Neural progenitor cell (in vitro differentiated cells): ENCODE data around the gene TPRX1.

Experiments
- CTCF ChIP-seq: fragments of 200-600 bp; sonication (generic); IDR thresholded peaks from 2 replicates; pipeline ENCODE4 v1.5.1; 2017; ENCODE audit warnings: antibody characterized with exemption, mild to moderate bottlenecking
- EZH2 ChIP-seq: fragments of 200-600 bp; sonication (generic); IDR thresholded peaks from 2 replicates; pipeline ENCODE4 v1.6.1; 2017; ENCODE audit warnings: antibody characterized with exemption, mild to moderate bottlenecking, moderate library complexity
- EZH2phosphoT487 ChIP-seq: fragments of 200-600 bp; sonication (generic); IDR thresholded peaks from 2 replicates; pipeline ENCODE4 v1.6.1; 2017; ENCODE audit warnings: antibody characterized with exemption

GRCh38 chr19:47754206-47755064, 49.9 kb downstream of the TPRX1 start:
- TF ChIP-seq CTCF (no peak), EZH2 (no peak), EZH2phosphoT487 (no peak)
